MCF 10A (cell line): ENCODE results near the gene FABP3. TPM values are rescaled to one million over a fixed set of nuclear protein-coding genes. Genes with fewer than 3 reads are reported as not detected.
"Not testable (repeated sequence)": the region's sequence is repeated elsewhere in the genome, so short reads cannot be mapped to it uniquely, and the experiment has no call there.

Source experiments
- BruUV-seq: library from RNA; stranded (reverse); fragments of 400-500 nt; replicated peaks from 2 replicates; lab custom pipeline; 2021; lab: Mats Ljungman, UMichigan
- CTCF ChIA-PET: fragments of 300-600 bp; sonication (Branson Sonifier 250); formaldehyde crosslinking; extraction: SDS; loops from one replicate; lab custom pipeline; 2021; ENCODE audit warnings: antibody characterized with exemption, inconsistent platforms; lab: Yijun Ruan, JAX
- POLR2A ChIA-PET: fragments of 300-600, 350-650 bp; sonication (Branson Sonifier 250); formaldehyde crosslinking; extraction: SDS; loops from one replicate; lab custom pipeline; 2020; ENCODE audit warnings: antibody characterized with exemption, inconsistent platforms; lab: Yijun Ruan, JAX
- DNase-seq: peaks from one replicate; pipeline ENCODE4 v3.0.0-alpha.2; 2018; ENCODE audit not compliant: unreplicated experiment
- H3K27ac Mint-ChIP-seq: one replicate; pipeline ENCODE4 v1.8.0; 2022; ENCODE audit warnings: mild to moderate bottlenecking, low read depth, mixed read lengths; ENCODE audit not compliant: unreplicated experiment
- H3K27me3 Mint-ChIP-seq: one replicate; pipeline ENCODE4 v1.8.0; 2022; ENCODE audit warnings: mixed read lengths; ENCODE audit not compliant: insufficient read depth, unreplicated experiment
- H3K36me3 Mint-ChIP-seq: one replicate; pipeline ENCODE4 v1.8.0; 2022; ENCODE audit warnings: mild to moderate bottlenecking, moderate library complexity, mixed read lengths; ENCODE audit not compliant: insufficient read depth, unreplicated experiment
- H3K4me1 Mint-ChIP-seq: one replicate; pipeline ENCODE4 v1.8.0; 2022; ENCODE audit warnings: mixed read lengths; ENCODE audit not compliant: insufficient read depth, unreplicated experiment
- H3K4me3 Mint-ChIP-seq: one replicate; pipeline ENCODE4 v1.8.0; 2022; ENCODE audit warnings: mild to moderate bottlenecking, moderate library complexity, mixed read lengths; ENCODE audit not compliant: unreplicated experiment
- H3K9me3 Mint-ChIP-seq: one replicate; pipeline ENCODE4 v1.8.0; 2022; ENCODE audit warnings: mixed read lengths; ENCODE audit not compliant: unreplicated experiment
- CTCF ChIP-seq: fragments of 200-600 bp; IDR thresholded peaks from one replicate; pipeline ENCODE4 v1.8.0; 2022; ENCODE audit warnings: antibody characterized with exemption, mild to moderate bottlenecking; ENCODE audit not compliant: unreplicated experiment
- intact Hi-C: fragments of 100-400 bp; cut with micrococcal nuclease; formaldehyde crosslinking; loops from 2 replicates; pipeline ENCODE4 v1.14.1; 2022
- total RNA-seq: library from RNA; stranded (reverse); gene quantifications from 2 replicates; pipeline ENCODE4 v1.2.3, GENCODE V29; 2022

Gene FABP3
- total RNA-seq, 1 experiment from 2014 or later = not detected

GRCh38 chr1:31389616-31390015 is 16.7 kb upstream of the FABP3 start:
- CTCF ChIA-PET = interaction anchor here (0.6 to 3.3 kb wide), 4 partner anchors 10 to 159 kb away, joined by 4 to 25 read pairs (median 12); no protein-coding TSS in a partner anchor
- BruUV-seq = no TSS peak
- Mint-ChIP-seq H3K27ac (no peak overlapping the region), H3K9me3 (no peaks in the 10 kb centered on the region), H3K4me3 (no peak overlapping the region), H3K36me3 (no peaks in the 10 kb centered on the region), H3K27me3 (no peaks in the 10 kb centered on the region), H3K4me1 (no peaks in the 10 kb centered on the region)
- intact Hi-C loops = no loop called here
- no peak for TF ChIP-seq CTCF
- DNase-seq = no peak
- POLR2A ChIA-PET = no interaction called here

- Mint-ChIP-seq H3K9me3 (no peaks in the 10 kb centered on the region), H3K4me3 (no peak overlapping the region), H3K27ac (no peak overlapping the region), H3K36me3 (no peaks in the 10 kb centered on the region), H3K27me3 (no peaks in the 10 kb centered on the region), H3K4me1 (no peaks in the 10 kb centered on the region)
- CTCF ChIA-PET = interaction anchor here (0.6 kb wide), 1 partner anchor 219 kb away, joined by 3 read pairs; no protein-coding TSS in a partner anchor
- DNase-seq = no peak
- no peak for TF ChIP-seq CTCF
- POLR2A ChIA-PET = no interaction called here
- intact Hi-C loops = no loop called here
- no TSS peak for BruUV-seq
Measured at GRCh38 chr1:31387612-31388011, 14.7 kb upstream of the FABP3 start.

GRCh38 chr1:31386576-31387243 is 13.8 kb upstream of the FABP3 start:
- intact Hi-C loops, H3K27me3 Mint-ChIP-seq, DNase-seq, H3K27ac Mint-ChIP-seq, POLR2A ChIA-PET, BruUV-seq, H3K4me1 Mint-ChIP-seq, H3K4me3 Mint-ChIP-seq, H3K36me3 Mint-ChIP-seq, H3K9me3 Mint-ChIP-seq: not testable (repeated sequence)
- CTCF ChIA-PET = interaction anchor here (0.6 to 1.4 kb wide), 5 partner anchors 8 to 203 kb away, joined by 3 to 5 read pairs (median 3); partner anchors contain the start of genes SNRNP40 and ZCCHC17

- TF ChIP-seq CTCF = no peak
- H3K27ac Mint-ChIP-seq = no peak overlapping the region
- no peaks in the 10 kb centered on the region for H3K36me3 Mint-ChIP-seq
- no peaks in the 10 kb centered on the region for H3K9me3 Mint-ChIP-seq
- DNase-seq = no peak
- intact Hi-C loops = no loop called here
- BruUV-seq = no TSS peak
- no peaks in the 10 kb centered on the region for H3K4me1 Mint-ChIP-seq
- no peaks in the 10 kb centered on the region for H3K27me3 Mint-ChIP-seq
- ChIA-PET POLR2A (no interaction called here), CTCF (interaction anchor here (0.9 to 1.9 kb wide), 4 partner anchors 11 to 199 kb away, joined by 3 to 8 read pairs (median 4); no protein-coding TSS in a partner anchor)
- no peak overlapping the region for H3K4me3 Mint-ChIP-seq
Measured at GRCh38 chr1:31383967-31384366, 11.1 kb upstream of the FABP3 start.
